HG02678 (cell line): ENCODE results near the gene TNS4.

ENCODE experiments used
- ATAC-seq: cut with Tn5 transposase; IDR thresholded peaks from one replicate; pipeline ENCODE4 v1.9.1; 2021; ENCODE audit warnings: mild to moderate bottlenecking, moderate library complexity; ENCODE audit not compliant: unreplicated experiment

TNS4 gene

GRCh38 chr17:40536295-40537171 lies 35.1 kb upstream of the TNS4 start:
- ATAC-seq, result no peak

DNA sequence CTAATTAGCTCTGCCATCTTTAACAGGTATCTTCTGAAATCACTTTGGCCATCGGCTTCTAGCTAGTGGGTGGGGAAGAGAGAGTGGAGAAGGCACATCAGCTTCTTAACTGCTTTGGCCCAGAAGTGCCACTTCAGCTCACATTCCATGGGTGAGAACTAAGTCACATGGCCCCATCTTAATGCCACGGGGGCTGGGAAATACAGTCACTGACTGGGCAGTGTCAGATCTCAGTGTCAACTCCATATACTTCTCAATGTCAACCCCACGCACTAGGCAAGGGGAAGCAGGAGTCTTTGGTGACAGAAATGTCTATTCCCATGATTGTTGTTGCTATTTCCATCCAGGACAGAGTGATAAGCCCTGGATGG lies 34.5 kb upstream of the TNS4 start:
- ATAC-seq, result no peak

DNA sequence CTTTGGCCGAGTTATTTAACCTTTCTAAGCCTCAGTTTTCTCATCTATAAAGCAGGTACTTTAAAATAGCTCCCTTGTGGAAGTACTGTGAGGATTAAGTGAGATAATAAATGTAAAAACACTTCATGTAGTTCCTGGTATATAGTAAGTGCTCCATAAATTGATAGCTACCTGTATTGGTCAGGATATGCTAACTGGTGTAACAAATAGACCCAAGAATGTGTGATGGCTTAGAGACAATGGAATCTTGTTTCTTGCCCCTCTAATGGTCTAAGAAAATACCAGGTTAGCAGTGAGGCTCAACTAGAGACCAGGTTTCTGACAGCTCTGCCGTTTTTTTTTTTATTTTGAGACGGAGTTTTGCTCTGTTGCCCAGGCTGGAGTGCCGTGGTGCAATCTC lies 34.0 kb upstream of the TNS4 start:
- ATAC-seq, result no peak

DNA sequence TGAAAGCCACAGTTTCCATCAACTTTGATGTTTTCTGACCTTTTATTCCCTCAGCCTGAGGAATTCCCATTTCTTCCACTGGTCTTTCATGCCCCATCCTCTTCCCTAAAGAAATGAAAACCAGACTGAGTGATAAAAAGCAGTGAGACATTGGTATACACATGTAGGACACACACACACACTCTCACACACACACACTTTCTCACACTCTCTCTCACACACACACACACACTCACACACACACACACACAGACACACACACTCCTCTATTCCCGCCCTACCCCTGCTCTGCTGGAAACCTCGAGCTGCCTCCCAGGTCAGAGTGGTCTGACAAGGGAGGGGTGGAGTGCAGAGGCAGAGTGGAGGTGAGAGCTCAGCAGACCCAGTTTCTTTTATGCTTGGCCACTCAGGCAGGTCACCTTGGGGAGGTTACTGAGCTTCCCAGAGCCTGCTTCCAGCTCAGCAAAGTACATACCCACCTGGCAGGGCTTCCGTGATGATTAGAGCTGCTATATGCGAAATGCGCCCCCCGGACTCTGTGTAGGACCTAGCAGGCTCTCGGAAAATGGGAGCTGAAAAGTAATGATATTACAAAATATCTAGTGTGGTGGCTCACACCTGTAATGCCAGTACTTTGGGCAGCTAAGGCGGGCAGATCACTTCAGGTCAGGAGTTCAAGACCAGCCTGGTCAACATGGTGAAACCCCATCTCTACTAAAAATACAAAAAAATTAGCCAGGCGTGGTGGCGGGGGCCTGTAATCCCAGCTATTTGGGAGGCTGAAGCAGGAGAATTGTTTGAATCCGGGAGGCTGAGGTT lies 33.2 kb upstream of the TNS4 start:
- ATAC-seq, result no peak

DNA sequence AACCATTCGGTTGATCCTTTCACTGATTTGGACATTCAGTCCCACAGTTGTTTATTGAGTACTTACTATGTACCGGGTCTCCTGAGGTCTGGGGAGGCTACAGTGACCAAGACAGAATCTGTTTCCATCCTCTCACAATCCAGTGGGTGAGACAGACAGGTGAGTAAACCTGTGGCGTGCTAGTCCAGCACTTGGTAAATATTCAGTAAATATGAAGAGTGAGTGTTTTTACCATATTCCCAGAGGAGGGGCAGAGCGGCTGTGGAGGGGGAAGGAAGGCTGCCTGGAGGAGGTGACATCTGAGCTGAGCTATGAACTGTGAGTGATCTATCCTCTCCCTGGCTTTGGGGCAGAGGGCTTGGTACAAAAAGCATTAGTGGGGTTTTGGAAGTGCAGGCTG lies 32.5 kb upstream of the TNS4 start:
- no peak for ATAC-seq

DNA sequence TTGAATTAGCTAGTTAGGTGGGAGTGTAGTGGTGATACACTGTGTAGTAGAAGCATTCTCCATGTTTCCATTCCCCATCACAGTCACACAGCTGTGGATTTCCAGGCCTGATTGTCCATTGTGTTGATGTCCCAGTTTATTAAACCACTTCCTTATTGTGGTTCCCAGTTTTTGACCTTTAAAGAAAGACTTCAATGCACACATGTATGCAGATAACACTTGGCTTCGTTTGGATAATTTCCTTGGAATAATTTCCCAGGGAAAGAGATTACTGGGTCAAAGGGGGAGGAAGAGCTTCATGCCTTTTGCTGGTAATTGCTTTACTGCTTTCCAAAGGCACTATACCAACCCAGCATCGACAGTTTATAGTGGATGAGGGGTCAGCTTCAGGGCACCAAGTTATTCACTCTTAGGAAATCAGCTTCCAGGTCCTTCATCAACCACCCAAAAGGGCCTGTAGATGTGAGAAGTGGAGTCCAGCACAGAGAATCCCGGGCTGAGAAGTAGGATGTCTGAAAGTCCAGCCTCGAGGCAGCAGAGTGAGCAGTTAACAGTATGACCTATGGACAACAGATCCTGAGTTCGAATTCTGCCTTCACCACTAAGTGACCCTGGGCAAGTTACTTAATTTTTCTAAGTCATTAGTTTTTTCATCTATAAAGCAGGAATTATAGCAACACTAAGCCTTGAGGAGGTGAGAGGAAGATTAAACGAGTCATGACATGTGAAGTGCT lies 31.3 kb upstream of the TNS4 start:
- no peak for ATAC-seq

GRCh38 chr17:40531051-40531991 lies 29.9 kb upstream of the TNS4 start:
- no peak for ATAC-seq

GRCh38 chr17:40530531-40530994 lies 29.1 kb upstream of the TNS4 start:
- no peak for ATAC-seq

DNA sequence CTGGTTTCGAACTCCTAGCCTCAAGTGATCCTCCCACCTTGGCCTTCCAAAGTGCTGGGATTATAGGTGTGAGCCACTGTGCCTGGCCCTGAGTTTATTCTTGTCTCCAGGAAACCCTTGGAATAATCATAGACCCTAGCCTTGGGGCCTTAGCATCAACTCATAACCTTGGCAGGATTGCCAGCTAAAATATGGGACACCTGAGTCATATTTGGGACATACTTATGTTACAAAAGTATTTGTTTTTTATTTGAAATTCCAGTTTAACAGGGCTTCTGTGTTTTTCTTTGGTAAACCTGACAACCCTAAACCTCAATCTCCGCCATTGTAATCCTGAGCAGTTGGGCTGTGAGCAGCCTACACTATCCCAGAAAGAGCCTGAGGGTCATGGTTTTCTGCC lies 28.6 kb upstream of the TNS4 start:
- no peak for ATAC-seq

DNA sequence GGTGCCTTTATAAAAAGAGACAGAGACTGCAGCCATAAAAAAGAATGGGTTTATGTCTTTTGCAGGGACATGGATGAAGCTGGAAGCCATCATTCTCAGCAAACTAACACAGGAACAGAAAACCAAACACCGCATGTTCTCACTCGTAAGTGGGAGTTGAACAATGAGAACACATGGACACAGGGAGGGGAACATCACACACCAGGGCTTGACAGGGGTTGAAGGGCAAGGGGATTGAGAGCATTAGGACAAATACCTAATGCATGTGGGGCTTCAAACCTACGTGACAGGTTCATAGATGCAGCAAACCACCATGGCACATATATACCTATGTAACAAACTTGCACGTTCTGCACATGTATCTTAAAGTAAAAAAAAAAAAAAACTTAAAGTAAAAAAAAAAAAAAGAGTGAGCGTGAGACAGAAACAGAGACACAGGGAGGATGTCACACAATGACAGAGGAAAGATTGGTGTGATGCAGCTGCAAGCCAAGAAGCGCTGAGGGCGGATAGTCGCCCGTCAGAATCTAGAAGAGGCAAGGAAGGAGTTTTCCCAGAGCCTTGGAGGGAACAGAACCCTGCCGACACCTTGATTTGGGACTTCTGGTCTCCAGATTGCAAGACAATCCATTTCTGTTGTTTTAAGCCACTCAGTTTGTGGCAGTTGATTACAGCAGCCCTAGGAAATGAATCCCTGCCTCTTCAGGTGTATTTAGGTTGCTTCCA lies 27.4 kb upstream of the TNS4 start:
- no peak for ATAC-seq

GRCh38 chr17:40526668-40527067 lies 25.2 kb upstream of the TNS4 start:
- no peak for ATAC-seq

- ATAC-seq, result no peak
Observed at GRCh38 chr17:40525294-40525693, 23.9 kb upstream of the TNS4 start.

- no peak for ATAC-seq
Observed at GRCh38 chr17:40524243-40524965, 23.0 kb upstream of the TNS4 start.

DNA sequence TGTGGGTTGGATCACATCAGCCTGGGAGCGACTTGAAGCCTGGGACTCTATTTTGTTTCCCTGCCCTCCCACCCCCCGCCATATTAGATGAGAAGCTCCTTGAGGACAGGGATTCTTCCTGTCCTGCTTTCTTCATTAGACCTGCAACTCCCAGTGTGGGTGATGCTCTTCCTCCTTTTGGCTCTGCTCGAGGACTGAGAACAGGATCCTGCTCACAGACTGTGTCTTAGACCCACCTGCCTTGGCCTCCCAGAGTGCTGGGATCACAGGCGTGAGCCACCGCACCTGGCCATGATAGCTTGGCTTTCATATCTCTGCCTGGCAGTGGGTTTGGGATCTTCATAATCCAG lies 21.5 kb upstream of the TNS4 start:
- ATAC-seq, result no peak

DNA sequence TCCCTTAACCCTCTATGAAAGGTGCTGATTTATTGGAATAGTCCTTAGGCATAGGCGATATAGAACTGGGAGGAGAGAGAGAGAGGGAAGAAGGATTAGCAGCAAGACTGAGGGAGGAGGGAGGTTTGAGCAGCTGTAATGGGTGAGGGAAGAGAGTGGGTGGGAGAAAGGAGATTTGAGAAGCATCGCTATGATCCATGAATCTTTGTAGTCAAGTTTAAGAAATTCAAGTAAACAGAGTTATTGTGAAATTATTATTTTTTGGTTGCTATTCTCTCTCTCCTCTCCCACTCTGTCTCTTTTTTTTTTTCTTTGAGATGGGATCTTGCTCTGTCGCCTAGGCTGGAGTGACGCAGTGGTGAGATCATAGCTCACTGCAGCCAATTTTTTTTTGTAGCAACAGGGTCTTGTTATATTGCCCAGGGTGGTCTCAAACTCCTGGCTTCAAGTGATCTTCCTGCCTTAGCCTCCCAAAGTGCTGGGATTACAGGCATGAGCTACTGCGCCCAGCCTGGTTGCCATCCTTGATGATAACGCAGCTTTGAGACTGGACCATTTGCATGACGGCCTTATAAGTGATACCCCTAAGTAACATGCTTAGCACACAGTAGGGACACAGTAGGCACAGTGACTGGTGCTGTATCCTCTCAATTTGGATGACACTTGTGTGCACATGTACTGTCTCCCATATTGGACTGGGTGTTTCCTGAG lies 21.0 kb upstream of the TNS4 start:
- no peak for ATAC-seq

DNA sequence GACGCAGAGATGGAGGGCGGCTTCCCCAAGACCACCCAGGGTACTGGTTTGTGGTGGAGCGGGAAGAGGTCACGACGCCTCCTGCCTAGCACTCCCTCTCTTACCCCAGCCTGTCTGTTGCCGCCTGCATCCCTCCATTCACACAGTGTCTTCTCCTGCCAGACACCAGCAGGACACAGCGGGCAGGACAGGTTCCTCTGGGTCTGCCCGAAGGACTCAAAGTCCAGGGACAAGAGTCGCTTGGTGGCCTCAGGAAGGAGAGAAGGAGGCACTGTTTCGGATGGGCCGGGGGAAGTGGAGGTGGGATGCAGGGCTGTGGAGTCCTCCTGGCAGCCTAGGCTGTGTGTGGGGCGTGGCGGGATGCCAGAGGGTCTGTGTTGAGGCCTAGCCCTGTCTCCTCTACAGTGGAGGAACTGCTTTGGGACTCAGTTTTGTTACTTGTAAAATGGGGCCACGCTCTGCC lies 19.6 kb upstream of the TNS4 start:
- ATAC-seq, result no peak

DNA sequence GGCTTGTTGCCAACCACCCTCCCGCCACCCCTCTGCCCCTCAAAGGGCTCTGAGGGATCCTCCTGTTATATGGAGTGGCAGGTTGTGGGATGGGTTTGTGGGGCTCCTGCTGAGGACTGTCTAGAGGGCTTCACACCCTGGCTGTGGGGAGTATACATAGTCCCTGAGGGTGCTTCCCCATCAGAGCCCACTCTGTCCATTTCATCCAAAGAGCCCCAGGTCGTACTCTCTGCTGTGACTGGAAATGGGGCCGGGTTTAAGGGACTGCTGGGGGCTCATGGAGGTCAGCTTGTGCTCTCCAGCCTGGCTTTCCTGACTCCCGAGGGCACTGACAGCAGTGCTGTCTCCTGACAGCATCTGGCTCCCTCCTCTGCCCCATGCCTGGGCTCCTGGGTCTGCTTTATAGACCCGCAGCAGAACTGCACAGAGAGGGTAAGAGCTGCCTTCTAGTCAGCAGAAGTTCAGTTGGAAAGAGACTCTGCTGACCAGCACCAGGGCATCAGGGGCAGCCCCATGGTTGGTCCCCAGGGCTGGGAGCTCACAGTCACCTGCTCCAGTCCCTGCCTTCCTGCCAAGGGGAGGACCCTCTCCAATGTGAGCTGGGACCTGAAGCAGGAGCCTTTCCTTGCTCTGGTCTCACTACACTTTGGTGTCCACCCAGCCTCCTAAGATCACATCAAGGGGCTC lies 17.8 kb upstream of the TNS4 start:
- no peak for ATAC-seq
